Forelimb muscle (tissue), 1 donor: Measurements from ENCODE around the gene PKNOX2. TPM values are rescaled to one million over a fixed set of nuclear protein-coding genes. Genes with fewer than 3 reads are reported as not detected.

Experiments used
- DNase-seq: peaks from one replicate; pipeline ENCODE4 v3.0.0-alpha.2; 2013; ENCODE audit warnings: low read depth
- polyA plus RNA-seq: library from polyadenylated mRNA; unstranded; fragments of 120-200 nt; gene quantifications from one replicate; pipeline ENCODE4 v1.2.1, GENCODE V29; 2013; ENCODE audit not compliant: insufficient read length

Gene PKNOX2
- polyA plus RNA-seq, 1 donor, result 27.6 TPM

DNA sequence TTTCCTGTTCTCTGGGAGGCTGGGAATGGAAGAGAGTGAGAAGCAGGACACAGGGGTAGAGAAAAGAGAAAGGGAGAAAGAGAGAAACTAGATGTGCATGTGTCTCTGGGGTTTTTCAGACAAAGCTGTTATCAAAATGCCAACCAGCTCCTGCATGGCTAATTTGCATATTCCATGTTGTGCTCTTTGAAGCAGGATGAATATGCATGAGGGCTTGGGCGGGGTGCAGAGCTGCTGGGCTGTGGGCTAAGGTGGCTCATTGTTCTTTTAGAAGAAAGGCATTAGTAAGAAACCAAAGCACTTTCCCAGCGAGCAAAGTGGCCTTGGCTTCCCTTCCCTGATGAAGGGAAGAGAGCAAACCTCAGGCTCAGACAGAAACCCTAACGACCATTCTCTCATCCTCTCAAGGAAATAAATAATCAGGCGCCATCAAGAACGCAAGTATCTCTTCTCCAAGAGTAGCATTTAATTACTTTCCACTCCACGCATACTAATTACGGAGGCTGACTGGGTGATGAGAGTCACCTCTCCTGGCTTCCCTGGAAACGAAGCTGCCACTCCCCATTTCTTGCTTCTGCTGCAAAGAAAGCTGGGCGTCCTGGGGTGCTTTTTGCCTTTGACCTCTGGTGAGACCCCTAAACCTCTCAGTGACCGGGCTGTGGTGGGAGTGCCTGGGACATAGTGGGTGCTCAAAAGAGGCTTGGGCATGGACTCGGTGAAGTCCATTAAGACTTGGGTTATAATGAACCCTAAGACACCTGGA is 277.3 kb downstream of the PKNOX2 start:
- DNase-seq, result no peak

DNA sequence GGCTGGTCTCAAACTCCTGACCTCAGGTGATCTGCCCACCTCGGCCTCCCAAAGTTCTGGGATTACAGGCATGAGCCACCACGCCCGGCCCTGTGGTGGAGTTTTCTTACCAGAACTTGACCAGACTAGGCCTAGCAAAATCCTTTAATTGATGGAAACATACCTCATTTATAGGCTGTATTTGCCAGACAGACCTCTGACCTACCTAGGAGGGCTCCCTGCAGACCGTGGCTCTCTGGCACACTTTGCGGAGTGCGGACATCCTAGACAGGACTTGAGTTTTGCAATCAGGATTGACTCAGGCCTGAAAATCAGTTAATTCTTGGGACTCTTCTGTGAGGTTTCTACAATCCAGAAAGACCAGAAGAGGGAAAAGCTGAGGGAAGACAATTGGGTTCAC is 278.4 kb downstream of the PKNOX2 start:
- no peak for DNase-seq

DNA sequence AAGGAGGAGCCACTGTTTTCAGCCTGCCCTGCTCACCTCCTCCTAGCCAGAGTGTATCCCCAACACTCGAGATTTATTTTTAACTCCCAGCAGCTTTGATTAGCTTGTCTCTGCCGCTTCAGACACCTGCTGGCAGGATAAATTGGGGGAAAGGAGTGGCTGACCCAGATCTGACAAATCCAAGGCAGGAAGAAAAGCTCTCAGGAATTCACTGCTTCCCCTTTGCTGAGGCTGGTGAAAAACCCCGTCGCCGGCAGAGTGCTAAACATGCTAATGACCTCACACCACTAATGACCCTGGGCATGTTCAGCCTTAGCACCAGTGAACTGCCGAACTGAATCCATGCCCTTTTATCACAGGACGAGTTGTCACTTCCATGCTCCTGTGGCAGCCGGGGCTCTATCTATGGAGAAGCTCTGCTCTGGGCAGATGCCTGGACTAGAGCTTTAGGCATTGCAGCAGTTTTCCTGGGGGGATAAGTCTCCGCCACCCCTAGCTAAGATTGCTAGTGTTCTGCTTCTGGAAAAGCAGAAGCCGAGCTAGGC is 279.3 kb downstream of the PKNOX2 start:
- no peak for DNase-seq

GRCh38 chr11:125445731-125446130 is 281.2 kb downstream of the PKNOX2 start:
- no peak for DNase-seq

- DNase-seq, result no peak
Observed at GRCh38 chr11:125446279-125446678, 281.7 kb downstream of the PKNOX2 start.

- no peak for DNase-seq
Observed at GRCh38 chr11:125447721-125448120, 283.2 kb downstream of the PKNOX2 start.

DNA sequence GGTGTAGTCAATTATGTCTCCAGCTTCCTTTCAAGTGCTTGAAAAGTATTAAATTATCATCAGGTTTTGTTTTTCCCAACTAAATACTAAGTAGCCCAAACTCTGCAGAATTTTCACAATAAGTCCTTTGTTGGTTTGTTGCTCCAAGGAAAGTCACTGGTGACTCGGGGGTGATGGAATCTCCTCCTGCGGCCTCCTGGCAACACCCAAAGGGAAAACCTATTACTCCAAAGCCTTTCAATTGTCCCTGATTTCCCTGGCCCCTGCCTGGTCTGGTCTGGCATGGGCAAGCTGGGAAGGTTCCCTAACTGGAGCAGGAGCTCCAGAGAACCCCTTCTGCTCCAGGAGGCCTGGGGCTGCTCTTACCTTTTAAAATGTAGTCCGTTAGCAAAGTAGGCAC is 283.6 kb downstream of the PKNOX2 start:
- no peak for DNase-seq

DNA sequence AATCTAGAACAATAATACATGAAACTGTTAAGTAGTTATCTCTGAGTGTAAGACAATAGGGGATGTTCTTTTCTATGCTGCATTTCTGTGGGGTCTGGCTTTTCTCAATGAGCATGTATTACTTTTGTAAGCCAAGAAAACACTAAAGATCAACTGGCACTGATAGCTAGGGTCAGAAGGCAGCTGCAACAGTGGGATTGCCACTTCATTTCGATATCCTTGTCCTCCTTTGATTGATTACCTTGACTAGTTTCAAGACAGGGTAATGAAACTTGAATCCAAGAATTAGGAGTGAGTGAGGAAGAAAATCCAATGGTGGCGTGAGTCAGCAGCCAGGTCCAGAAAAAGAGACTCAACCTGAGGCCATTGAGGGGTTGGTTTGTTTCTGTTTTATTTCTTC is 285.0 kb downstream of the PKNOX2 start:
- DNase-seq, result no peak

- no peak for DNase-seq
Observed at GRCh38 chr11:125451400-125452124, 287.0 kb downstream of the PKNOX2 start.

- no peak for DNase-seq
Observed at GRCh38 chr11:125452125-125452470, 287.5 kb downstream of the PKNOX2 start.

DNA sequence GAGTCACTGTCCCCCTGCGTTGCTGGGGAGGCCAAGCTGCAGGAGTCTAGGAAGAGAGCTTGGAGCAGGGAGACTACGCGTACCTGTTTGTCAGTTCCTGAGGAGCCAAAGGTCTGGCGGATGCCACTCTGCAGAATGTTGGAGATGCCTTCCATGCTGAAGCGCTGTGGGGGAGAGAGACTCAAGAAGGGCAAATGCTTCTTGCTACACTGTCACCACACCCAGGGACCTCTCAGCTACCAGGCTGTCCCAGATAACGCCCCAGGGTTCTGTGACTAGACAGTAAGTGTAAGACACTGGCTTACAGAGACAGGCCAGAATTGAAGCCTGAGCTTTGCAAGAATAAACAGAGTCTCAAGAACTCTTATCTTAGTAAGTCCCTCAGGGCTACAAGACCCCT is 289.5 kb downstream of the PKNOX2 start:
- DNase-seq, result no peak

GRCh38 chr11:125455851-125456250 is 291.3 kb downstream of the PKNOX2 start:
- no peak for DNase-seq

DNA sequence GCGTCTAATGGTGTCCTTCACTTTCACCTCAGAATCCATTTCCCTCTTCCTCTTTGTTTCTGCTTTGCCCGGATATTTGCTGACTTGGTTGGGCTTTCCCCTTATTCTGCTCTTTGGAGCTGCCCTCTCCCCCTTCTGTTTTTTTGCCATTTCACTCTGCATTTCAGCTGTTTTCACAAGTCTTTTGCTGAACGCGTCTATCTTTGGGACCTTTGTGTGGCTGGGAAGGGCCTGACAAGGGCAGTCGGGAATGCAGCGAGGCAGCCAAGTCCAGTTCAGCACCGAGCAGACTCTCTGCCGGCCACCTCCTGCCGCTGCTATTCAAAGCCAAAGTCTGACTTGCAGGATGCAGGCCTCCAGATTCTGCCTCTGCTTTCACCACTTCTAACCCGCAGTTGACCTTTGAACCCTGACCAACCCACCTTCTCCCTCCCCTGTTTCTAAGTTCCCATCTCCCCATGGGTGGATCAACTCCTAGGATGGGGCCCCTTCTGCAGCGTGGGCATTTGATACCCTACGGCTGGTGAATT is 293.3 kb downstream of the PKNOX2 start:
- DNase-seq, result peak; percentile 17

DNA sequence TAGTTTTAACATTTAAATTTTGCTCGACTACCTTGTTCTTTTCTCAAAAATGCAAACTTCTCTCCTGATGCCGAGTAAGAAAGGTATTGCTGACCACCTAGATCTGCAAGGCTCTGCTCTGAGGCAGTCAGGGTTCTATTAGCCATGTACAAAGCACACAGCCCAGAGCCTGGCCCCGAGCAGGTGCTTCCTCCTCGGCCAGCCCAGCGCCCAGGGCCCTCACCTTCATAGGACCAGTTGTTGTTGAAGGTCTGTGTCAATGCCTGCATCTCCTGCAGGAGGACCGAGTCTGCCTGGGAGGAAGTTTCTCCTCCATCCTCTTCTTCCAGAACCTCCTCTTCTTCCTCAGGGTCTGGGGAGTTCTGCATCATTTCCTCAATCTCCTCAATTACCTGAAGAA is 295.7 kb downstream of the PKNOX2 start:
- DNase-seq, result no peak

GRCh38 chr11:125463590-125464269 is 299.2 kb downstream of the PKNOX2 start:
- DNase-seq, result no peak

GRCh38 chr11:125464270-125464662 is 299.7 kb downstream of the PKNOX2 start:
- DNase-seq, result no peak

GRCh38 chr11:125464666-125465065 is 300.1 kb downstream of the PKNOX2 start:
- no peak for DNase-seq

DNA sequence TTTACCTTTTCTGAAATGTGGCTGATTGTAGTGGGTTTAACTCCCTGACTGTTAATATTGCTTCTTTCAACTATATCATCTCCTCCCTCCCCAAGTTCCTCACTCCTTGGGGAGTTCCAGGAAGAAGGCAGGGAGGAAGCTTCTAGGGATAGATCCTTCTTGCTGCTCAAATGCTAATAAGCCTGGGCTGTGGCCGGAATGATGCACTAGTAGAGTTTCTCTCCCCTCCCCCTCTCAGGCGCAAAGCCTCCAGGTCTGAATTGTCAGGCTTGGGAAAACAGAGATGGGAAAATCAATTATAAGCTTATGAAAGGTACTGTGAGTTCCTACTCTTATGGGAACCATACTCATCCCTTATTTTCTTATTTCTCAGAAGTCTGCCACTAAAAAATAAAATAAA is 300.7 kb downstream of the PKNOX2 start:
- DNase-seq, result no peak

- no peak for DNase-seq
Observed at GRCh38 chr11:125465701-125466100, 301.1 kb downstream of the PKNOX2 start.

DNA sequence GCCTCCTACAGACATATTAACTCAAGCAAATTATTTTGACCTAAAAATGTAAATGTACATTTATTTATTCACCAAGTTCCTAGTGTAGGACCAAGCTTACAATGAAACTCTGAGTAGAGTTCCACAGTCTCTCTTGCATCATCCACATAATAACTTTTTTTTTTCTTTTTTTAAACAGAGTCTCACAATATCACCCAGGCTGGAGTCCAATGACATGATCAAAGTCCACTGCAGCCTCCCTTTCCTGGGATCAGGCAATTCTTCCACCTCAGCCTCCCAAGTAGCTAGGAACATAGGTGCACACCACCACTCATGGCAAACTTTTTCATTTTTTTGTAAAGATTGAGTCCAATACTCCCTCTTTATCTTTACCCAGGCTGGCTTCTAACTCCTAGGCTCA is 303.5 kb downstream of the PKNOX2 start:
- no peak for DNase-seq

GRCh38 chr11:125468852-125469251 is 304.3 kb downstream of the PKNOX2 start:
- DNase-seq, result no peak

DNA sequence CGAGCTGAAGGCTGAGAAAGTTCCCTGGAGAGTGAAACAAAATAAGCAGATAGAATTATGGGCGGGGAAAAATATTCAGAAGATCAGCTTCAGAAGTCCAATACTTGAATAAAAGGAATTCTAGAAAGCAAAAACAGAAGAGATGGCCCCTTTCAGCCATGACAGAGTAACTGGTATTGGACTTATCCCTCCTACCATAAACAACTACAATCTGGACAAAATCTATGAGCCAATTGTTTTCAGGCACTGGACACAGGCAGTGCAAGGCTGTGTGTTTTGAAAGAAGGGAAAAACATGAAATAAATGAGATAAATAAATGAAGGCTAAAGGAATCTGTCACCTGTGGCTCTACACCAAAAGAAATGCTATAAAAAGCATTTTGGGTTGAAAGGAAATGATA is 305.8 kb downstream of the PKNOX2 start:
- DNase-seq, result no peak
